Suppressor macrophage treated with lipopolysaccharide for 1 hour (primary cell): Measurements from ENCODE around the gene PCDHGA7.
"Not testable (repeated sequence)": the region's sequence is repeated elsewhere in the genome, so short reads cannot be mapped to it uniquely, and the experiment has no call there.

ENCODE experiments used
- DNase-seq, 3 donors: peaks; one replicate each; pipeline ENCODE4 v3.0.0-alpha.2; 2020 to 2022

PCDHGA7 gene

DNA sequence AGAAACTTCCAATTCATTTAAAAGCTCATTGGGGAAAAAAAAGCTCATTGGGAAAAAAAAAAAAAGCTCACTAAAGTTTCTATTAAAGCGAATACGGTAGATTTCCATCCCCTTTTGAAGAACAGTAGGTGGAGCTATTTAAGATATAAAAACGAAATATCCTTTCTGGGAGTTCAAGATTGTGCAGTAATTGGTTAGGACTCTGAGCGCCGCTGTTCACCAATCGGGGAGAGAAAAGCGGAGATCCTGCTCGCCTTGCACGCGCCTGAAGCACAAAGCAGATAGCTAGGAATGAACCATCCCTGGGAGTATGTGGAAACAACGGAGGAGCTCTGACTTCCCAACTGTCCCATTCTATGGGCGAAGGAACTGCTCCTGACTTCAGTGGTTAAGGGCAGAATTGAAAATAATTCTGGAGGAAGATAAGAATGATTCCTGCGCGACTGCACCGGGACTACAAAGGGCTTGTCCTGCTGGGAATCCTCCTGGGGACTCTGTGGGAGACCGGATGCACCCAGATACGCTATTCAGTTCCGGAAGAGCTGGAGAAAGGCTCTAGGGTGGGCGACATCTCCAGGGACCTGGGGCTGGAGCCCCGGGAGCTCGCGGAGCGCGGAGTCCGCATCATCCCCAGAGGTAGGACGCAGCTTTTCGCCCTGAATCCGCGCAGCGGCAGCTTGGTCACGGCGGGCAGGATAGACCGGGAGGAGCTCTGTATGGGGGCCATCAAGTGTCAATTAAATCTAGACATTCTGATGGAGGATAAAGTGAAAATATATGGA is 48.0 kb downstream of the PCDHGA7 start, which contains the start of gene PCDHGA12:
TSS of gene PCDHGA12 (plus strand) at position 176 of the 782 bp plus-strand sequence. CDS start at position 429, 253 bp downstream.
- DNase-seq: peak; percentile 84 to 91 (median 90)

GRCh38 chr5:141431286-141431685 is 48.7 kb downstream of the PCDHGA7 start:
- DNase-seq: peak; percentile 27 to 39 (median 37)

DNA sequence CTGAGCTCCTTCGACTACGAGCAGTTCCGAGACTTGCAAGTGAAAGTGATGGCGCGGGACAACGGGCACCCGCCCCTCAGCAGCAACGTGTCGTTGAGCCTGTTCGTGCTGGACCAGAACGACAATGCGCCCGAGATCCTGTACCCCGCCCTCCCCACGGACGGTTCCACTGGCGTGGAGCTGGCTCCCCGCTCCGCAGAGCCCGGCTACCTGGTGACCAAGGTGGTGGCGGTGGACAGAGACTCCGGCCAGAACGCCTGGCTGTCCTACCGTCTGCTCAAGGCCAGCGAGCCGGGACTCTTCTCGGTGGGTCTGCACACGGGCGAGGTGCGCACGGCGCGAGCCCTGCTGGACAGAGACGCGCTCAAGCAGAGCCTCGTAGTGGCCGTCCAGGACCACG is 49.8 kb downstream of the PCDHGA7 start:
- not testable (repeated sequence) for DNase-seq

DNA sequence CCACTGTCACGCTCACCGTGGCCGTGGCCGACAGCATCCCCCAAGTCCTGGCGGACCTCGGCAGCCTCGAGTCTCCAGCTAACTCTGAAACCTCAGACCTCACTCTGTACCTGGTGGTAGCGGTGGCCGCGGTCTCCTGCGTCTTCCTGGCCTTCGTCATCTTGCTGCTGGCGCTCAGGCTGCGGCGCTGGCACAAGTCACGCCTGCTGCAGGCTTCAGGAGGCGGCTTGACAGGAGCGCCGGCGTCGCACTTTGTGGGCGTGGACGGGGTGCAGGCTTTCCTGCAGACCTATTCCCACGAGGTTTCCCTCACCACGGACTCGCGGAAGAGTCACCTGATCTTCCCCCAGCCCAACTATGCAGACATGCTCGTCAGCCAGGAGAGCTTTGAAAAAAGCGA is 50.2 kb downstream of the PCDHGA7 start:
- DNase-seq: not testable (repeated sequence)

DNA sequence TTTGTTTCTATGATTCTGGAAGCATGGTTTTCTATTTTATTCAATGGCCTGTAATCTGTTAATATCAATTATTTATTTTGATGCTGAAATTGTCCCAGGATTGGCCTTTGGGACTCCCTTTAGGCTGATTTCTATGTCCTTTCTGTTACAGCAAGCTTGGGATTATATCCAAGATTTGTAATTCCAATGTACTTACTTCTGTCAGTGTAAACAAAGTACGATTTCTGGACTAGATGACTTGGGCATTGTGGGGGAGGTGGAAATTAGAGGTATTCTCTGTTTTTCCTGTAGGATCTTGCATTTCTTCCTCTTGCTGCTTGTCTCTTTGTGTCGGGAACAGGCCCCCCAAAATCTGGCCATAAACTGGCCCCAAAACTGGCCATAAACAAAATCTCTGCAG is 51.5 kb downstream of the PCDHGA7 start:
- DNase-seq: no peak
